Endothelial cell of umbilical vein (primary cell): ENCODE results near the gene XIAP.

Experiments
- EZH2 ChIP-seq: IDR thresholded peaks from 2 replicates; pipeline ENCODE4 v1.6.1; 2012; ENCODE audit warnings: borderline replicate concordance, low read depth, mild to moderate bottlenecking, moderate library complexity, low read length, inconsistent platforms; ENCODE audit not compliant: severe bottlenecking
- FOS ChIP-seq: IDR thresholded peaks from 2 replicates; pipeline ENCODE4 v1.6.1; 2011; ENCODE audit warnings: mild to moderate bottlenecking, low read length, moderate library complexity, borderline replicate concordance; ENCODE audit not compliant: insufficient read depth
- POLR2A ChIP-seq: IDR thresholded peaks from 2 replicates; pipeline ENCODE4 v1.6.1; 2012; ENCODE audit warnings: low read depth, mild to moderate bottlenecking, control low read depth, low read length
- TF ChIP-seq, protein P1 (sequence below), 2 donors: IDR thresholded peaks; 1 replicate in 1 of 2; 2 replicates in 1 of 2; pipeline ENCODE4 v1.5.1; 2011; ENCODE audit warnings: low read length in 2 of 2, mild to moderate bottlenecking in 2 of 2, moderate library complexity in 2 of 2, control low read depth in 1 of 2, inconsistent platforms in 1 of 2, low read depth in 1 of 2; ENCODE audit not compliant: insufficient read depth in 1 of 2; ENCODE audit errors: extremely low read depth in 1 of 2
- TF ChIP-seq, protein P2 (sequence below): IDR thresholded peaks from 2 replicates; pipeline ENCODE4 v1.6.1; 2011; ENCODE audit not compliant: insufficient read depth, insufficient read length

DNA sequence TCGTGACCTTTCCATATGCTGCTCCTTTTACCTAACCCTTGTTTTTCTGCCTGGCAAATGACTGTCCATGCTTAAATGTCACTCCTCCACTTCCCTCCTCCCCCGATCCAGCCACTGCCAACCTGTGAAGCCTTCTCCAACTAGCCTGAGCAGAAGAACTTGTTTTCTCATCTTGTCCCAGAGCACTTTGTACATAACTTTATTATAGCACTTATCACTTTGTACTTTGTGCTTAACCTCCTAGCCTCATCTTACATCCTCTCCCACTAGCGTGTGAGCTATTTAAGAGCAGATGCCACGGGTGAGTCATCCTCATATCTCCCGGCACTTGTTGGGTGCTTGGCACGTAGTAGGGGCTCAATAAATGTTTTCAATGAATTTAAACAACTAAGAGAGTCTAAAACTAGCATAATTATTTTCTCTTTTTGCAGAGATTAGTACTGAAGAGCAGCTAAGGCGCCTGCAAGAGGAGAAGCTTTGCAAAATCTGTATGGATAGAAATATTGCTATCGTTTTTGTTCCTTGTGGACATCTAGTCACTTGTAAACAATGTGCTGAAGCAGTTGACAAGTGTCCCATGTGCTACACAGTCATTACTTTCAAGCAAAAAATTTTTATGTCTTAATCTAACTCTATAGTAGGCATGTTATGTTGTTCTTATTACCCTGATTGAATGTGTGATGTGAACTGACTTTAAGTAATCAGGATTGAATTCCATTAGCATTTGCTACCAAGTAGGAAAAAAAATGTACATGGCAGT is 46.9 kb downstream of the XIAP start:
- TF ChIP-seq FOS (no peak), EZH2 (no peak), POLR2A (no peak)
- TF ChIP-seq, protein P1, sequence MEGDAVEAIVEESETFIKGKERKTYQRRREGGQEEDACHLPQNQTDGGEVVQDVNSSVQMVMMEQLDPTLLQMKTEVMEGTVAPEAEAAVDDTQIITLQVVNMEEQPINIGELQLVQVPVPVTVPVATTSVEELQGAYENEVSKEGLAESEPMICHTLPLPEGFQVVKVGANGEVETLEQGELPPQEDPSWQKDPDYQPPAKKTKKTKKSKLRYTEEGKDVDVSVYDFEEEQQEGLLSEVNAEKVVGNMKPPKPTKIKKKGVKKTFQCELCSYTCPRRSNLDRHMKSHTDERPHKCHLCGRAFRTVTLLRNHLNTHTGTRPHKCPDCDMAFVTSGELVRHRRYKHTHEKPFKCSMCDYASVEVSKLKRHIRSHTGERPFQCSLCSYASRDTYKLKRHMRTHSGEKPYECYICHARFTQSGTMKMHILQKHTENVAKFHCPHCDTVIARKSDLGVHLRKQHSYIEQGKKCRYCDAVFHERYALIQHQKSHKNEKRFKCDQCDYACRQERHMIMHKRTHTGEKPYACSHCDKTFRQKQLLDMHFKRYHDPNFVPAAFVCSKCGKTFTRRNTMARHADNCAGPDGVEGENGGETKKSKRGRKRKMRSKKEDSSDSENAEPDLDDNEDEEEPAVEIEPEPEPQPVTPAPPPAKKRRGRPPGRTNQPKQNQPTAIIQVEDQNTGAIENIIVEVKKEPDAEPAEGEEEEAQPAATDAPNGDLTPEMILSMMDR (IDR thresholded peaks at IDR 0.05; ENCODE audit: extremely low read depth in 1 of 2, insufficient read depth in 1 of 2, low read depth in 1 of 2, low read length in 2 of 2): no peak
- TF ChIP-seq, protein P2, sequence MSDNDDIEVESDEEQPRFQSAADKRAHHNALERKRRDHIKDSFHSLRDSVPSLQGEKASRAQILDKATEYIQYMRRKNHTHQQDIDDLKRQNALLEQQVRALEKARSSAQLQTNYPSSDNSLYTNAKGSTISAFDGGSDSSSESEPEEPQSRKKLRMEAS: no peak
